HepG2 (cell line): Measurements from ENCODE around the gene PPFIA2. TPM values are rescaled to one million over a fixed set of nuclear protein-coding genes. Genes with fewer than 3 reads are reported as not detected.

Experiments
- ATAC-seq: fragments of 200-7000 bp; cut with Tn5 transposase; 3 replicates; pipeline ENCODE4 v1.9.1; 2020; ENCODE audit warnings: mild to moderate bottlenecking, moderate library complexity
- BruUV-seq: library from RNA; stranded (reverse); fragments of 400-500 nt; replicated peaks from 2 replicates; lab custom pipeline; 2021; lab: Mats Ljungman, UMichigan
- CTCF ChIA-PET: fragments of 300-600 bp; formaldehyde crosslinking; extraction: SDS; loops from one replicate; lab custom pipeline; 2021; ENCODE audit warnings: low total read pairs, inconsistent platforms, low intra/inter-chr PET ratio; lab: Yijun Ruan, JAX
- POLR2A ChIA-PET: fragments of 350-600 bp; sonication (Branson Sonifier 250); formaldehyde crosslinking; loops from one replicate; lab custom pipeline; 2020; ENCODE audit warnings: antibody characterized with exemption, inconsistent platforms; lab: Yijun Ruan, JAX
- DNase-seq: peaks from one replicate; pipeline ENCODE4 v3.0.0-alpha.2; 2015; ENCODE audit warnings: low spot score
- FAIRE-seq: peaks from 3 replicates; lab custom pipeline; 2011; peaks lifted over from hg19 to GRCh38; lab: Jason Lieb, UNC
- H2AFZ ChIP-seq: one replicate; pipeline ENCODE4 v1.6.1; 2011; ENCODE audit warnings: low read length, inconsistent platforms
- H3K27ac ChIP-seq: fragments of 300-600 bp; 3 replicates; pipeline ENCODE4 v1.8.0; 2011; ENCODE audit warnings: mixed run types, mild to moderate bottlenecking, mixed read lengths, low read length, inconsistent platforms; ENCODE audit not compliant: insufficient read depth; ENCODE audit errors: extremely low read length
- H3K27me3 ChIP-seq, 2 experiments: fragments of 200-600 bp in 1 of 2; 2 replicates in 1 of 2; 3 replicates in 1 of 2; pipeline versions ENCODE4 v1.6.0 to v1.8.0; 2011; ENCODE audit warnings: low read length in 2 of 2, mild to moderate bottlenecking in 2 of 2, moderate library complexity in 2 of 2, inconsistent platforms in 1 of 2; ENCODE audit not compliant: insufficient read depth in 2 of 2, control insufficient read depth in 1 of 2
- H3K36me3 ChIP-seq, 2 experiments: fragments of 200-600 bp in 1 of 2; replicated peaks in 1 of 2; 2 replicates in 1 of 2; 3 replicates in 1 of 2; pipeline versions ENCODE4 v1.5.1 to v1.8.0; 2011; ENCODE audit warnings: low read length in 2 of 2, inconsistent platforms in 1 of 2; ENCODE audit not compliant: insufficient read depth in 2 of 2, control insufficient read depth in 1 of 2
- H3K4me1 ChIP-seq: 2 replicates; pipeline ENCODE4 v1.5.1; 2012; ENCODE audit warnings: low read length, inconsistent platforms; ENCODE audit not compliant: insufficient read depth
- H3K4me2 ChIP-seq: 2 replicates; pipeline ENCODE4 v1.6.0; 2011; ENCODE audit warnings: low read depth, low read length, inconsistent platforms
- H3K4me3 ChIP-seq, 3 experiments: fragments of 200-600 bp in 1 of 3; sonication (generic), shearing (Covaris generic) in 1 of 3; replicated peaks in 1 of 3; 2 replicates each; pipeline ENCODE4 v1.5.1; 2011 to 2016; ENCODE audit warnings: low read length in 3 of 3, inconsistent platforms in 2 of 3, low read depth in 2 of 3, mild to moderate bottlenecking in 2 of 3, control low read depth in 1 of 3, mixed read lengths in 1 of 3; ENCODE audit not compliant: insufficient read depth in 1 of 3
- H3K79me2 ChIP-seq: one replicate; pipeline ENCODE4 v1.6.1; 2011; ENCODE audit warnings: low read length, inconsistent platforms; ENCODE audit not compliant: insufficient read depth
- H3K9ac ChIP-seq: 2 replicates; pipeline ENCODE4 v1.6.0; 2011; ENCODE audit warnings: mild to moderate bottlenecking, low read depth, low read length, inconsistent platforms; ENCODE audit not compliant: insufficient read depth
- H3K9me3 ChIP-seq: 2 replicates; pipeline ENCODE4 v1.5.1; 2012; ENCODE audit warnings: mild to moderate bottlenecking, low read length
- H4K20me1 ChIP-seq: 2 replicates; pipeline ENCODE4 v1.6.0; 2011; ENCODE audit warnings: inconsistent platforms, mild to moderate bottlenecking, low read length, moderate library complexity; ENCODE audit not compliant: insufficient read depth
- ARNT2 ChIP-seq: sonication (generic); formaldehyde crosslinking; IDR thresholded peaks from 2 replicates; pipeline ENCODE4 v1.8.0; 2022; ENCODE audit warnings: mild to moderate bottlenecking, low read depth, missing genetic modification reagents, moderate library complexity
- IRX3 ChIP-seq: sonication (generic); formaldehyde crosslinking; IDR thresholded peaks from 2 replicates; pipeline ENCODE4 v1.8.1; 2023; ENCODE audit warnings: mild to moderate bottlenecking, low read depth, missing genetic modification reagents, borderline replicate concordance
- SRF ChIP-seq: IDR thresholded peaks from 2 replicates; pipeline ENCODE4 v1.6.1; 2011; ENCODE audit warnings: mild to moderate bottlenecking, low read depth, low read length, moderate library complexity
- TFDP1 ChIP-seq: IDR thresholded peaks from 2 replicates; pipeline ENCODE4 v1.6.1; 2016; ENCODE audit warnings: missing compliant biosample characterization, missing genetic modification reagents, borderline replicate concordance
- TGIF2 ChIP-seq: IDR thresholded peaks from 2 replicates; pipeline ENCODE4 v1.6.1; 2016; ENCODE audit warnings: control low read depth, missing compliant biosample characterization
- XRCC5 ChIP-seq: fragments of 200-400 bp; formaldehyde crosslinking; optimal IDR thresholded peaks from 2 replicates; pipeline ENCODE3; 2017; ENCODE audit warnings: mild to moderate bottlenecking, low read length
- ZNF235 ChIP-seq: sonication (generic); formaldehyde crosslinking; IDR thresholded peaks from 2 replicates; pipeline ENCODE4 v1.8.1; 2023; ENCODE audit warnings: mild to moderate bottlenecking, missing genetic modification reagents, borderline replicate concordance
- ZNF687 ChIP-seq: sonication (generic); formaldehyde crosslinking; IDR thresholded peaks from 2 replicates; pipeline ENCODE4 v1.5.1; 2020; ENCODE audit warnings: mild to moderate bottlenecking, missing genetic modification reagents, moderate library complexity
- ZNF782 ChIP-seq: sonication (generic); formaldehyde crosslinking; IDR thresholded peaks from 2 replicates; pipeline ENCODE4 v1.4.0; 2020; ENCODE audit warnings: missing genetic modification reagents, mild to moderate bottlenecking, borderline replicate concordance
- WGBS: methylation state at CpG from one replicate; pipeline ENCODE4 v1.1.6; 2017; ENCODE audit warnings: low lambda C conversion rate; 5-methylcytosine and 5-hydroxymethylcytosine counted together
- in situ Hi-C: cut with HindIII; loops from 2 replicates; pipeline ENCODE4 v1.10.0; 2017; ENCODE audit warnings: low pct_unique_long_range_greater_than_20kb; ENCODE audit not compliant: extremely low pct_ligation_motif_present
- intact Hi-C: fragments of 100-400 bp; cut with micrococcal nuclease; formaldehyde crosslinking; loops from one replicate; pipeline ENCODE4 v1.10.0; 2022; ENCODE audit not compliant: unreplicated experiment
- polyA plus RNA-seq, 8 experiments: library from polyadenylated mRNA; depleted of rRNA in 3 of 8; stranded (reverse) in 7 of 8; unstranded in 1 of 8; fragments of >200 nt; fragmentation: Illumina TruSeq in 4 of 8; extraction: Trizol in 4 of 8; gene quantifications; 2 replicates each; pipeline versions ENCODE4 v1.2.1 to v1.2.3, GENCODE V29; 2011 to 2016; ENCODE audit warnings: low read depth in 4 of 8, missing spikeins in 1 of 8, mixed read lengths in 1 of 8; ENCODE audit not compliant: insufficient read depth in 1 of 8
- total RNA-seq, 5 experiments: library from RNA; depleted of rRNA; stranded (reverse); fragments of >200 nt; fragmentation: Illumina TruSeq; extraction: Trizol; gene quantifications; 2 replicates each; pipeline ENCODE4 v1.2.3, GENCODE V29; 2016; ENCODE audit warnings: low read depth in 1 of 5
- TF ChIP-seq, protein P1 (sequence below): IDR thresholded peaks from 2 replicates; pipeline ENCODE4 v1.4.0; 2020; ENCODE audit warnings: mild to moderate bottlenecking, missing genetic modification reagents
- TF ChIP-seq, protein P2 (sequence below): IDR thresholded peaks from 2 replicates; pipeline ENCODE4 v1.6.1; 2016; ENCODE audit warnings: low read depth

PPFIA2 gene
- total and polyA plus RNA-seq, 2 of the 13 experiments (the other 11 are each of a cell fraction or from before 2014, with no cell fraction given), result 0.05 TPM; not detected in 1

- 7% methylated on average over 2 of the region's 2 CpGs for WGBS
- DNase-seq, result no peak
- no peak for TF ChIP-seq TGIF2
- no peak for TF ChIP-seq ZNF687 (CRISPR knock-in tag)
- no peak for TF ChIP-seq XRCC5
- TF ChIP-seq, protein P1, sequence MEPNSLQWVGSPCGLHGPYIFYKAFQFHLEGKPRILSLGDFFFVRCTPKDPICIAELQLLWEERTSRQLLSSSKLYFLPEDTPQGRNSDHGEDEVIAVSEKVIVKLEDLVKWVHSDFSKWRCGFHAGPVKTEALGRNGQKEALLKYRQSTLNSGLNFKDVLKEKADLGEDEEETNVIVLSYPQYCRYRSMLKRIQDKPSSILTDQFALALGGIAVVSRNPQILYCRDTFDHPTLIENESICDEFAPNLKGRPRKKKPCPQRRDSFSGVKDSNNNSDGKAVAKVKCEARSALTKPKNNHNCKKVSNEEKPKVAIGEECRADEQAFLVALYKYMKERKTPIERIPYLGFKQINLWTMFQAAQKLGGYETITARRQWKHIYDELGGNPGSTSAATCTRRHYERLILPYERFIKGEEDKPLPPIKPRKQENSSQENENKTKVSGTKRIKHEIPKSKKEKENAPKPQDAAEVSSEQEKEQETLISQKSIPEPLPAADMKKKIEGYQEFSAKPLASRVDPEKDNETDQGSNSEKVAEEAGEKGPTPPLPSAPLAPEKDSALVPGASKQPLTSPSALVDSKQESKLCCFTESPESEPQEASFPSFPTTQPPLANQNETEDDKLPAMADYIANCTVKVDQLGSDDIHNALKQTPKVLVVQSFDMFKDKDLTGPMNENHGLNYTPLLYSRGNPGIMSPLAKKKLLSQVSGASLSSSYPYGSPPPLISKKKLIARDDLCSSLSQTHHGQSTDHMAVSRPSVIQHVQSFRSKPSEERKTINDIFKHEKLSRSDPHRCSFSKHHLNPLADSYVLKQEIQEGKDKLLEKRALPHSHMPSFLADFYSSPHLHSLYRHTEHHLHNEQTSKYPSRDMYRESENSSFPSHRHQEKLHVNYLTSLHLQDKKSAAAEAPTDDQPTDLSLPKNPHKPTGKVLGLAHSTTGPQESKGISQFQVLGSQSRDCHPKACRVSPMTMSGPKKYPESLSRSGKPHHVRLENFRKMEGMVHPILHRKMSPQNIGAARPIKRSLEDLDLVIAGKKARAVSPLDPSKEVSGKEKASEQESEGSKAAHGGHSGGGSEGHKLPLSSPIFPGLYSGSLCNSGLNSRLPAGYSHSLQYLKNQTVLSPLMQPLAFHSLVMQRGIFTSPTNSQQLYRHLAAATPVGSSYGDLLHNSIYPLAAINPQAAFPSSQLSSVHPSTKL (CRISPR knock-in tag), result no peak
- TF ChIP-seq ARNT2 (CRISPR knock-in tag), result no peak
- TF ChIP-seq TFDP1 (CRISPR knock-in tag), result no peak
- no peak for TF ChIP-seq ZNF782
- TF ChIP-seq, protein P2, sequence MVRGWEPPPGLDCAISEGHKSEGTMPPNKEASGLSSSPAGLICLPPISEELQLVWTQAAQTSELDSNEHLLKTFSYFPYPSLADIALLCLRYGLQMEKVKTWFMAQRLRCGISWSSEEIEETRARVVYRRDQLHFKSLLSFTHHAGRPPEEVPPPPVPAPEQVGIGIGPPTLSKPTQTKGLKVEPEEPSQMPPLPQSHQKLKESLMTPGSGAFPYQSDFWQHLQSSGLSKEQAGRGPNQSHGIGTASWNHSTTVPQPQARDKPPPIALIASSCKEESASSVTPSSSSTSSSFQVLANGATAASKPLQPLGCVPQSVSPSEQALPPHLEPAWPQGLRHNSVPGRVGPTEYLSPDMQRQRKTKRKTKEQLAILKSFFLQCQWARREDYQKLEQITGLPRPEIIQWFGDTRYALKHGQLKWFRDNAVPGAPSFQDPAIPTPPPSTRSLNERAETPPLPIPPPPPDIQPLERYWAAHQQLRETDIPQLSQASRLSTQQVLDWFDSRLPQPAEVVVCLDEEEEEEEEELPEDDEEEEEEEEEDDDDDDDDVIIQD (CRISPR knock-in tag), result no peak
- no peak for TF ChIP-seq SRF
- no peak for TF ChIP-seq IRX3 (CRISPR knock-in tag)
- TF ChIP-seq ZNF235 (CRISPR knock-in tag), result no peak
- Histone ChIP-seq H3K4me3 (no peak overlapping the region), H3K9me3 (no peaks in the 10 kb centered on the region), H2AFZ (no peak overlapping the region), H3K9ac (no peak overlapping the region), H3K79me2 (no peaks in the 10 kb centered on the region), H3K36me3 (no peaks in the 10 kb centered on the region), H3K27me3 (no peaks in the 10 kb centered on the region), H4K20me1 (no peaks in the 10 kb centered on the region), H3K4me1 (no peaks in the 10 kb centered on the region), H3K4me2 (no peak overlapping the region), H3K27ac (no peak overlapping the region)
- POLR2A ChIA-PET, result no interaction called here
- no peak for ATAC-seq
- CTCF ChIA-PET, result no interaction called here
- no TSS peak for BruUV-seq
- no peak for FAIRE-seq
- in situ Hi-C loops, result no loop called here
- intact Hi-C loops, result no loop called here
Observed at GRCh38 chr12:81401241-81401640, 357.9 kb downstream of the PPFIA2 start.
